Activated CD8-positive, alpha-beta memory T cell treated with anti-CD3 and anti-CD28 coated beads, Interleukin-2, amount 10 ng/mL, durations not matched to agents 7 days and 5 days (primary cell): ENCODE data around the gene SOCS3. TPM values are rescaled to one million over a fixed set of nuclear protein-coding genes. Genes with fewer than 3 reads are reported as not detected.

Source experiments
- ATAC-seq: fragments of 150-1000 bp; cut with Tn5 transposase; one replicate; pipeline ENCODE4 v1.10.0; 2021; ENCODE audit warnings: moderate library complexity
- CTCF ChIA-PET: fragments of 350-600 bp; sonication (Branson Sonifier 250); formaldehyde crosslinking; loops from one replicate; lab custom pipeline; 2021; ENCODE audit warnings: antibody characterized with exemption; lab: Charles Lee
- DNase-seq: peaks from one replicate; pipeline ENCODE4 v3.0.0-alpha.2; 2020
- H3K27ac Mint-ChIP-seq: one replicate; pipeline ENCODE4 v1.8.0; 2021; ENCODE audit warnings: mild to moderate bottlenecking, mixed read lengths
- H3K27me3 Mint-ChIP-seq: one replicate; pipeline ENCODE4 v1.8.0; 2021; ENCODE audit warnings: mixed read lengths
- H3K36me3 Mint-ChIP-seq: one replicate; pipeline ENCODE4 v1.8.0; 2021; ENCODE audit warnings: mild to moderate bottlenecking, mixed read lengths
- H3K4me1 Mint-ChIP-seq: one replicate; pipeline ENCODE4 v1.8.0; 2021; ENCODE audit warnings: mixed read lengths
- H3K4me3 Mint-ChIP-seq: one replicate; pipeline ENCODE4 v1.8.0; 2021; ENCODE audit warnings: mild to moderate bottlenecking, moderate library complexity, mixed read lengths
- H3K9me3 Mint-ChIP-seq: one replicate; pipeline ENCODE4 v1.8.0; 2022; ENCODE audit warnings: low read depth, mixed read lengths
- total RNA-seq, 2 experiments: library from RNA; stranded (reverse); gene quantifications; one replicate each; pipeline ENCODE4 v1.2.3, GENCODE V29; 2021

The SOCS3 gene
- total RNA-seq, 2 experiments from 2014 or later, result 9.9 to 21.3 TPM

DNA sequence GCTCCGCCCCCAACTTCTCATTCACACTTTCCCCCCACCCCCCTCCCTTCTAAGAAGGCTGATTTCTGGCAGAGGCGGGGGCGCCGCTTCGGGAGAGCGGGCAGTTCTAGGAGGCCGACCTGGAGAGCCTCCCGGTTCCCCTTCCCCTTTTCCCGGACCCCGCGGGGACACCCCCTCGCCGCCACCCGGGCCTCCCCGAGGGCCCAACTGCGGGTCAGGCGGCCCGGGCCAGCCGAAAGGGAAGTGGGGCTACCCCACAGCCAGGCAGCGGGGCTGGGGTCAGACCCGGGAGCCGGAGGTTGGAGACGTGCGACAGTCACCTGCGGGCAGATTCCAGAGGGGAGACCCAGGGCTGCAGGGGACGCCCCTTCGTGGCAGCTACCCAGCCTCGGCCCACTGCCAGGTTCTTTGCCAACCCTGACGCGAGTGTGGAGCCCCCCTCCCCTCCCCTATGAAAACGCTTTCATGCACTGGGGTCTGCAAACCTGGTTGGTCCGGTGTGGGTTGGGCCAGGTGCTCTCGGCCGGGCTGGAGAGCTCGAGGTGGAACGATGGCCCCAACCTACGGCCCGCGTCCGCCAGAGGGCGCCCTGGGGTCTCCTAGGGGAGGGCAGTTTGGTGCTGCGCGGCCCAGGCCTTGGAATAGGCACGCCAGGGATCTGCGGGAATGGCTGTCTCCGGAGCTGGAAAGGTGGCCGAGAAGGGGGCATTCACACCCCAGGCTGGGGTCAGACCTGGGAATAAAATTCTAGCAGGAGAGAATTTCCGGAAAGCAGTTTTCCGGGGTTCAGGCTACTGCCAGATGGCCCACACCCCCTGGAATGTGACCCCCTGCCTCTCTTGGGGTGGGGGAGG lies 721 bp upstream of the SOCS3 start:
- peak; percentile 38 for ATAC-seq
- Mint-ChIP-seq H3K4me1 (peaks cover 47% of the 10 kb centered on the region), H3K9me3 (no peaks in the 10 kb centered on the region), H3K27me3 (peaks cover 12% of the 10 kb centered on the region), H3K4me3 (peak overlapping the region; percentile 77), H3K36me3 (peaks cover 17% of the 10 kb centered on the region), H3K27ac (peak overlapping the region; percentile 87)
- CTCF ChIA-PET, result interaction anchor here (0.6 to 12.3 kb wide), 28 partner anchors 9 to 350 kb away, joined by 3 to 191 read pairs (median 4); partner anchors contain the start of gene PGS1
- DNase-seq, result peak; percentile 94

DNA sequence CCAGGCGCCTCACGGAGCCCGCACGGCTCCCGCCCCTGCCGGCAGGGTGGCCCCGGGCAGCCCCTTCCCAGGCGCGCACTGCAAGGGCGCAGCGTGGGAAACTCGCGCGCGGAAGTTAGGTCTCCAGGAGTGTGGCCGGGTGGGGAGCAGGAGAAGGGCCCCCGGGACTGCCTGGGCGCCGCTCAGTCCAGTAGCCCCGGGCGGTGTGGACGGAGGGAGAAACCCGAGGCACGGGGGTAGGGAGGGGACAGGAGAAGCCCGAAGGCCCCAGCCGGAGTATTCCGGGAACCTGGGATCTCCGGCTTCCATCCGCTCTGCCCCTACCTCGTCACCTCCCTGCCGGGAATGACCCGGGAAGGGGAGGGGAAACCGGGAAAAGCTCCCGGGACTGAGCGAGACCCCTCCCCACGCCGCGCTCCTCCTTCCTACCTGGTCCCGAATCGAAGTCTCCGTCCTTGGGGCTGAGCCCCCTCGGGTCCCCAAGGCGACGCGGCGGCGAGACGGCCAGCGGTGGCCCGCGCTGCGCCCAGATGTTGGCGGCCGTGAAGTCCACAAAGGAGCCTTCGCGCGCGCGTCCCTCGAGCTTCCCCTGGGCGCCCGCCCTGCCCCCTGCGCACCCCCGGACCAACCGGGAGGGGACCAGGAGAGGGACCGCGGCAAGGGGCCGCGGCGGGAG lies 418 bp downstream of the SOCS3 start:
- H3K4me3 Mint-ChIP-seq, result peak overlapping the region; percentile 77
- no peak for DNase-seq
- peak; percentile 2 for ATAC-seq
- peaks cover 10% of the 10 kb centered on the region for H3K27me3 Mint-ChIP-seq
- peaks cover 49% of the 10 kb centered on the region for H3K4me1 Mint-ChIP-seq
- H3K9me3 Mint-ChIP-seq, result no peaks in the 10 kb centered on the region
- CTCF ChIA-PET, result interaction anchor here (0.8 to 12.3 kb wide), 9 partner anchors 16 to 109 kb away, joined by 3 to 191 read pairs (median 25); partner anchors contain the start of gene PGS1
- peaks cover 17% of the 10 kb centered on the region for H3K36me3 Mint-ChIP-seq
- peak overlapping the region; percentile 77 for H3K27ac Mint-ChIP-seq

DNA sequence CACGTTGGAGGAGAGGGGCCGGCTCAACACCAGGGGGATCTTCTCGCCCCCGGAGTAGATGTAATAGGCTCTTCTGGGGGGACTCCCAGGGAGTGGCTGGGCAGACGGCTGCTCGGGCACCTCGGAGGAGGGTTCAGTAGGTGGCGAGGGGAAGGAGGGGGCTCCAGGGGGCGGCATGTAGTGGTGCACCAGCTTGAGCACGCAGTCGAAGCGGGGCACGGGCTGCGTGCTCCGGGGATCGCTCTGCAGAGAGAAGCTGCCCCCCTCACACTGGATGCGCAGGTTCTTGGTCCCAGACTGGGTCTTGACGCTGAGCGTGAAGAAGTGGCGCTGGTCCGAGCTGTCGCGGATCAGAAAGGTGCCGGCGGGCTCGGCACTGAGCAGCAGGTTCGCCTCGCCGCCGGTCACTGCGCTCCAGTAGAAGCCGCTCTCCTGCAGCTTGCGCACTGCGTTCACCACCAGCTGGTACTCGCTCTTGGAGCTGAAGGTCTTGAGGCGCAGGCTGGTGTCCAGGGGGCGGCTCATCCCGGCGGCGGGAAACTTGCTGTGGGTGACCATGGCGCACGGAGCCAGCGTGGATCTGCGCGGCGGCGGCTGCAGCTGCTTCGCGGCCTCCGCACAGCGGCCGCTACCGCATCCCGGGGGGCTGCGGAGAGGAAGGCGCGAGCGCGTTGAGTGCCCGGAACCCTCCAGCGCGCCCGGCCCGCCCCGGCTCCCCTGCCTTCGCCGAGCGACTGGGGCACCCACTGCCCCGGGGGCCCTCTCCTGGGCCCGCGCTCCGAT lies 1.1 kb downstream of the SOCS3 start:
- H3K9me3 Mint-ChIP-seq, result no peaks in the 10 kb centered on the region
- CTCF ChIA-PET, result interaction anchor here (0.8 to 12.3 kb wide), 5 partner anchors 17 to 108 kb away, joined by 3 to 191 read pairs (median 5); partner anchors contain the start of gene PGS1
- ATAC-seq, result no peak
- H3K27ac Mint-ChIP-seq, result peak overlapping the region; percentile 43
- peaks cover 7% of the 10 kb centered on the region for H3K27me3 Mint-ChIP-seq
- peaks cover 52% of the 10 kb centered on the region for H3K4me1 Mint-ChIP-seq
- H3K4me3 Mint-ChIP-seq, result peak overlapping the region; percentile 77
- DNase-seq, result peak; percentile 60
- H3K36me3 Mint-ChIP-seq, result peaks cover 17% of the 10 kb centered on the region

DNA sequence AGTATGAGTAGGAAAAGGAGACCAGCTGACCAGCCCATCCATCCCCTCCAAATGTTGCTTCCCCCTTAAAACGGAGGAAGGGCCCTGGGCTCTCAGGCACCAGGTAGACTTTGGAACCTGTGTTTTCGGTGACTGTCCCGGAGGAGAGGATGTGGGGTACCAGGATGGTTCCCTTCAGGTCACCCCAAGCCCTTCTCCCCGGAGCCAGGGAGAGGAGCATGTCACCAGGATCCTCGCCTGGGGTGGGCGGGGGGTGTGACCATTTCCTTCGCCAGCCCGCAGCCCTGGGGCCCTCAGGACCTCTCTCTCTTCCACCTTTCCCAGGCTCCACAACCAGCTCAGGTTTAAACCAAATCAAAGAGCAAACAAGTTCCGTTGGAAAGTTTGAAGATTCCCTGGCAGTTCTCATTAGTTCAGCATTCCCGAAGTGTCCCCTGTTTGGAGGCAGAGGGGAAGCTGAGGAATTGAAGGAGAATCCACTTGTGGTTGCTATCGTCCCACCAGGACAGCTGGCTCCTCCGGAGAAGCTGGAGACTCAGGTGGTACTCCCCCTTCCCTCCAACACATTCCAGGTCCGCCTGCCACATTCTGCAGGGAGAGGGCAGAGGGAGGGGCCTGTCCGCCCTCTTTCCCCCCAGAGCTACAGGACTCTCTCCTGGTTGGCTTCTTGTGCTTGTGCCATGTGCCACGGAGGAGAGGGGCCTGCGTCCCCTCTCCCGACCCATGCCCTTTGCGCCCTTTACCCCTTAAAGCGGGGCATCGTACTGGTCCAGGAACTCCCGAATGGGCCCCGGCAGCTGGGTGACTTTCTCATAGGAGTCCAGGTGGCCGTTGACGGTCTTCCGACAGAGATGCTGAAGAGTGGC lies 2.0 kb downstream of the SOCS3 start:
- CTCF ChIA-PET, result interaction anchor here (0.8 to 12.3 kb wide), 5 partner anchors 12 to 339 kb away, joined by 3 to 191 read pairs (median 4); no protein-coding TSS in a partner anchor
- no peak for DNase-seq
- H3K4me1 Mint-ChIP-seq, result peaks cover 57% of the 10 kb centered on the region

DNA sequence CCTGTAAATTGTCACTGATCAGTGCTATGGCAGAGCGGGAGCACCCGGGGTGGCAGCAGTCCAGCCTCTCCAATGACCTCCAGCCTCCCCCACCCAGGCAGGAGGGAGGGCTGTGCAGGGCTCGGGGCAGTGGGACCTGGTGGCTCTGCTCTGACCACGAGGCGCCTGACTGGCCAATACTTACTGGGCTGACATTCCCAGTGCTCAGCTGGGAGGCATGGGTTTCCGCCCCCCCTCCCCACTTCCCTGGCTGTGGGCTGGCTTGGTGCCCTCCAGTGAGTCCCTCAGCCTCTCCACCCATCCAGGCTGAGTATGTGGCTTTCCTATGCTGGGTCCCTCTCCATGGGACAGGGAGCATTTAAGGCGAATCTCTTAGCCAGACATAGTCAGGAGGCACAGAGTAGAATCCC lies 2.7 kb downstream of the SOCS3 start:
- peaks cover 61% of the 10 kb centered on the region for H3K4me1 Mint-ChIP-seq
- H3K27ac Mint-ChIP-seq, result peak overlapping the region; percentile 81
- H3K36me3 Mint-ChIP-seq, result peaks cover 17% of the 10 kb centered on the region
- no peaks in the 10 kb centered on the region for H3K9me3 Mint-ChIP-seq
- H3K27me3 Mint-ChIP-seq, result no peaks in the 10 kb centered on the region
- ATAC-seq, result no peak
- peak; percentile 55 for DNase-seq
- CTCF ChIA-PET, result interaction anchor here (0.8 to 0.9 kb wide), 2 partner anchors 11 to 338 kb away, joined by 3 read pairs; no protein-coding TSS in a partner anchor
- peak overlapping the region; percentile 77 for H3K4me3 Mint-ChIP-seq

More for the DNA sequence above, 2.0 kb downstream of the SOCS3 start:
- Mint-ChIP-seq H3K27me3 (peaks cover 4% of the 10 kb centered on the region), H3K4me3 (peak overlapping the region; percentile 77), H3K27ac (peak overlapping the region; percentile 77), H3K9me3 (no peaks in the 10 kb centered on the region), H3K36me3 (peaks cover 17% of the 10 kb centered on the region)
- ATAC-seq, result no peak

DNA sequence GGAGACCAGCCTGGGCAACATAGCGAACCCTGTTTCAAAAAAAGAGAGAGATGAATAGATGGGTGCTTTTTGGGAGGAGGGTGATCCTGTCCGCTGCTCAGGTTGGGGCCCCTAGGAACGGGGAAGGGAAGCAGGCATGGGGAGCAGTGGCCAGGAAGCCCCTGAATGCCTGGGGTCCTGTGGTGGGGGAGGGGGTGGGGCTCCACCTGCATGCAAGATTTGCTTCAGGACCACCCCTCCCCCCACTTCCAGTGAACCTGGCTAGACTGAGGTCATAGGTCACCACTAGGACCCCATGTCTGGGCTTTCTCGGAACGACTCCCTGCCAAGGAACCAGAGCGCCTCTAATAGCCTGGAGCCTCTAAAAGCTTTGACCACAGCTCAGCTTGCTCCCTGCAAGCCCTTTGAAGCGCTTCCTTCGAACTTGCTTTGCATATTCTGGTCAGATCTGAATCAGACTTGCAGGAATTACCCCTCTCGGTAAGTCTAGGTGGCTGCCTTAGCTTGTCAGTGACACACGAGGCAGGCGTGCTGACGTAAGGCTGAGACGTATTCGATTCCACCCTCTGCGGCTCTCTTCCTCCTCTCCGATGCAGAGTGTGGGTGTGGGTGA lies 3.7 kb downstream of the SOCS3 start:
- ATAC-seq, result peak; percentile 63
- Mint-ChIP-seq H3K36me3 (peaks cover 17% of the 10 kb centered on the region), H3K4me1 (peaks cover 67% of the 10 kb centered on the region), H3K27me3 (no peaks in the 10 kb centered on the region), H3K27ac (peak overlapping the region; percentile 85), H3K9me3 (no peaks in the 10 kb centered on the region), H3K4me3 (peak overlapping the region; percentile 66)
- peak; percentile 97 for DNase-seq
- CTCF ChIA-PET, result interaction anchor here (0.9 to 1.1 kb wide), 6 partner anchors 10 to 66 kb away, joined by 3 to 8 read pairs (median 4); no protein-coding TSS in a partner anchor

DNA sequence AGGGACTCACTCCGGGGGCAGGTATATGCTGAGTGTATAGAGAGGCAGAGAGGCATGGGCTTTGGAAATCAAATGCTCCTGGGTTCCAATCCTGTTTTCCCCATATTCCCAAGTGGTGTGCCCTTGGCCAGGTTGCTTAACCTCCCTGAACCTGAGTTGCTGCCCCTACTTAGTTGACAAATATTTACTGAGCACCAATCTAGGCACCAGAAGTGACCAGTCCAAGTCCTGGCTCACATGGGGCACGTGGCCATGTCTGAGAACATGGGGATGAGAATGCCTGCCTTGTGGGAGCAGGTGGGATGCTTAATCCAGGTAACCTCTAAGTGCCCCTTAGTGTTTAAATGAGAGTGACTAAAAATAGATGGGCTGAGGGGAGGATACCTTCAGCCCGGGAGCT lies 4.2 kb downstream of the SOCS3 start:
- peaks cover 65% of the 10 kb centered on the region for H3K4me1 Mint-ChIP-seq
- no peaks in the 10 kb centered on the region for H3K27me3 Mint-ChIP-seq
- CTCF ChIA-PET, result interaction anchor here (1.0 to 1.1 kb wide), 4 partner anchors 9 to 30 kb away, joined by 3 to 8 read pairs (median 4); no protein-coding TSS in a partner anchor

DNA sequence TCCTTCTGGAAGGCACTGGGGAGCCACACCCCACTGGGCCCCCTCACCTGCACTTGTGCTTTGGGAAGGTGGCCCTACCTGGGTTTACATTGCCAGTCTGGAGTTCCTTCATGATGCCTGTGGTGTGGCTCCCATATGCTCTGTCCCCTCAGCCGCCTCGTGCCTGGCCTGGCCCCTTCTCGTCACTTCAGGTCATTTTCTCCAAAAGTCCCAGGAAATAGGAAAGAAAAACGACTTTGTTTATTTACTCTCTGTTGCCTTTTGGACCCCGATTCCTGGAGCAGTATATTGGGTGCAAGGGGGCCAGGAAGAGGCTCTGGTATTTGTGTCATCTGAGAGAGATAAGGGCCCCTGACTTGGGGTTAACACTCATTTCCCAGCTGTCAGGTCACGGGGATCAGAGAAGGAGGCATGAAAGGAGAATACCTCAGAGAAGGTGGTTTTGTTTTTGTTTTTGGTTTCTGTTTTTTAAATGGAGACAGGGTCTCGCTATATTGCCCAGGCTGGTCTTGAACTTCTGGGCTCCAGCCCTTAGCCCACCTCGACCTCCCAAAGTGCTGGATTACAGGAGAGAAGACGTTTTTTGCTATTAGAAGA lies 4.7 kb downstream of the SOCS3 start:
- Mint-ChIP-seq H3K4me3 (peak overlapping the region; percentile 66), H3K9me3 (no peaks in the 10 kb centered on the region), H3K36me3 (peaks cover 17% of the 10 kb centered on the region), H3K27ac (peak overlapping the region; percentile 85), H3K27me3 (no peaks in the 10 kb centered on the region), H3K4me1 (peaks cover 69% of the 10 kb centered on the region)
- CTCF ChIA-PET, result interaction anchor here (1.5 kb wide), 1 partner anchor 67 kb away, joined by 6 read pairs; no protein-coding TSS in a partner anchor
- DNase-seq (peak; percentile 74), ATAC-seq (no peak)

More for the DNA sequence above, 4.2 kb downstream of the SOCS3 start:
- DNase-seq (no peak), ATAC-seq (no peak)
- Mint-ChIP-seq H3K36me3 (peaks cover 17% of the 10 kb centered on the region), H3K9me3 (no peaks in the 10 kb centered on the region), H3K4me3 (peak overlapping the region; percentile 66), H3K27ac (peak overlapping the region; percentile 85)

DNA sequence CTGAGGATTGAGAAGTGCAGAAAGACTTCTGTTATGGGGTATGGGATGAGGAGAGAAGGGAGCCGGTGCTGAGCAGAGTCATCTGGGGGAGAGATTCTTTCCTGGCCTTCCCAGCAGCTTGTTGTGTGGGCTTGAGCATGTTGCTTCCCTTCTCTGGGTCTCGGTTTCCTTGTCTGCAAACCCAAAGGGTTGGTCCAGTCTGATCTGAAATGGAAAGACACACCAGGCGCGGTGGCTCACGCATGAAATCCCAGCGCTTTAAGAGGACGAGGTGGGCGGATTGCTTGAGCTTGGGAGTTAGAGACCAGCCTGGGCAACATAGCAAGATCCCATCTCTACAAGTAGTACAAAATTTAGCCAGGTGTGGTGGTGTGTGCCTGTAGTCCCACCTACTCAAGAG lies 6.0 kb downstream of the SOCS3 start:
- Mint-ChIP-seq H3K27ac (peak overlapping the region; percentile 32), H3K4me1 (peaks cover 78% of the 10 kb centered on the region), H3K27me3 (peaks cover 3% of the 10 kb centered on the region), H3K36me3 (peaks cover 17% of the 10 kb centered on the region), H3K4me3 (no peak overlapping the region), H3K9me3 (no peaks in the 10 kb centered on the region)
- no peak for DNase-seq
- no peak for ATAC-seq
- CTCF ChIA-PET, result interaction anchor here (1.5 kb wide), 1 partner anchor 68 kb away, joined by 6 read pairs; no protein-coding TSS in a partner anchor

DNA sequence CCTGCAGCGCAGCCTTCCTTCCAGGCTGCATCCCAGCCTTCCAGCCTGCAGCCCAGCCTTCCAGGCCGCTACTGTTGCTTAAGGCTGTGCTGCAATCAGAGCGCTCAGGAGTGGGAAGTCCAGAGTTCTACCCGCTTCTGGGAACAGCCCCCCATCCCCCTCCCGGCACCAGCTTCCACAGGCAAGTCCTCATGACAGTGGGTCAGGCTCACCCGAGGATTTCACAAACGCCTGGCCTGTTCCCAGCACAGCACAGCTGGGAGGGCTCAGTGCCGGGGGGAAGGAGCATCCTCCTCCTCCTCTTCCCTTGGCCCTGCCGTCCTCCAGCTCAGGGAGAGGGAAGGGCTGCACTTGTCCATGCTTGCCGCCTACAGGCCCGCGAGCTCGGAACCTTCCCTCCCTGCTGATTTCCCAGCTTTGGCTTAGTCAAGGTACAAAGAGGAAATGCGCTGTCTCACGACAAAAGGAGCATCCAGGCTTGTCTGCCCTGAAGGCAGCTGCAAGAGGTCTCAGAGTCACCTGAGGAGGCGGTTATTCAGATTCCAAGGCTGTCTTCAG lies 8.3 kb downstream of the SOCS3 start:
- peak overlapping the region; percentile 13 for H3K4me3 Mint-ChIP-seq
- H3K27me3 Mint-ChIP-seq, result peaks cover 3% of the 10 kb centered on the region
- DNase-seq, result no peak
- H3K9me3 Mint-ChIP-seq, result no peaks in the 10 kb centered on the region
- no peaks in the 10 kb centered on the region for H3K36me3 Mint-ChIP-seq
- no peak for ATAC-seq
- no peak overlapping the region for H3K27ac Mint-ChIP-seq
- CTCF ChIA-PET, result interaction anchor here (1.2 to 1.6 kb wide), 2 partner anchors 9 to 27 kb away, joined by 3 to 4 read pairs; partner anchors contain the start of gene PGS1
- H3K4me1 Mint-ChIP-seq, result peaks cover 70% of the 10 kb centered on the region
